GM19397 (cell line): ENCODE data around the gene SORCS2.

ENCODE experiments used
- ATAC-seq: cut with Tn5 transposase; IDR thresholded peaks from one replicate; pipeline ENCODE4 v1.9.1; 2021; ENCODE audit warnings: mild to moderate bottlenecking, moderate library complexity; ENCODE audit not compliant: unreplicated experiment

The SORCS2 gene

GRCh38 chr4:7183780-7184460, 8.4 kb upstream of the SORCS2 start:
- ATAC-seq, result no peak

GRCh38 chr4:7185487-7186030, 6.8 kb upstream of the SORCS2 start:
- no peak for ATAC-seq

GRCh38 chr4:7186031-7186430, 6.3 kb upstream of the SORCS2 start:
- no peak for ATAC-seq

- no peak for ATAC-seq
Observed at GRCh38 chr4:7186516-7187167, 5.7 kb upstream of the SORCS2 start.

GRCh38 chr4:7187168-7187535, 5.2 kb upstream of the SORCS2 start:
- no peak for ATAC-seq

GRCh38 chr4:7187691-7188090, 4.6 kb upstream of the SORCS2 start:
- no peak for ATAC-seq

- no peak for ATAC-seq
Observed at GRCh38 chr4:7189066-7189465, 3.3 kb upstream of the SORCS2 start.

- ATAC-seq, result no peak
Observed at GRCh38 chr4:7189475-7190277, 2.7 kb upstream of the SORCS2 start.

GRCh38 chr4:7190278-7190594, 2.1 kb upstream of the SORCS2 start:
- ATAC-seq, result no peak

- ATAC-seq, result no peak
Observed at GRCh38 chr4:7190691-7191545, 1.4 kb upstream of the SORCS2 start.

GRCh38 chr4:7191546-7192251, 639 bp upstream of the SORCS2 start:
- ATAC-seq, result no peak

GRCh38 chr4:7193030-7193958, 956 bp downstream of the SORCS2 start:
- ATAC-seq, result no peak

- ATAC-seq, result no peak
Observed at GRCh38 chr4:7194251-7195140, 2.2 kb downstream of the SORCS2 start.

GRCh38 chr4:7195141-7195515, 2.8 kb downstream of the SORCS2 start:
- ATAC-seq, result no peak

- ATAC-seq, result no peak
Observed at GRCh38 chr4:7195546-7196287, 3.4 kb downstream of the SORCS2 start.

GRCh38 chr4:7196288-7196651, 3.9 kb downstream of the SORCS2 start:
- ATAC-seq, result no peak

GRCh38 chr4:7196736-7197135, 4.4 kb downstream of the SORCS2 start:
- no peak for ATAC-seq

- no peak for ATAC-seq
Observed at GRCh38 chr4:7197910-7198309, 5.6 kb downstream of the SORCS2 start.
